Trophoblast cell (in vitro differentiated cells and primary cell): ENCODE results near the gene TVP23A.

Source experiments
- DNase-seq, 2 donors: peaks; one replicate each; pipeline ENCODE4 v3.0.0-alpha.2; 2016
- H2AFZ ChIP-seq: 2 replicates; pipeline ENCODE4 v1.6.1; 2013; ENCODE audit warnings: low read length, moderate library complexity, mild to moderate bottlenecking; ENCODE audit not compliant: insufficient read depth, poor library complexity
- H2AK5ac ChIP-seq: 2 replicates; pipeline ENCODE4 v1.6.1; 2013; ENCODE audit warnings: mild to moderate bottlenecking, low read length
- H2BK120ac ChIP-seq: 2 replicates; pipeline ENCODE4 v1.6.1; 2013; ENCODE audit warnings: low read length, mild to moderate bottlenecking, moderate library complexity; ENCODE audit not compliant: insufficient read depth, poor library complexity
- H2BK12ac ChIP-seq: 2 replicates; pipeline ENCODE4 v1.6.1; 2013; ENCODE audit warnings: mild to moderate bottlenecking, low read length, moderate library complexity
- H2BK5ac ChIP-seq: 2 replicates; pipeline ENCODE4 v1.6.1; 2013; ENCODE audit warnings: low read length, low read depth, moderate library complexity, mild to moderate bottlenecking; ENCODE audit not compliant: poor library complexity
- H3K14ac ChIP-seq: 2 replicates; pipeline ENCODE4 v1.6.1; 2013; ENCODE audit warnings: mild to moderate bottlenecking, low read length
- H3K18ac ChIP-seq: 2 replicates; pipeline ENCODE4 v1.6.1; 2013; ENCODE audit warnings: mild to moderate bottlenecking, low read length
- H3K23ac ChIP-seq: 2 replicates; pipeline ENCODE4 v1.6.1; 2013; ENCODE audit warnings: low read length
- H3K27ac ChIP-seq: 2 replicates; pipeline ENCODE4 v1.5.1; 2013; ENCODE audit warnings: low read depth, mild to moderate bottlenecking, inconsistent platforms, low read length, moderate library complexity
- H3K27me3 ChIP-seq: 2 replicates; pipeline ENCODE4 v1.6.1; 2013; ENCODE audit warnings: inconsistent platforms, mild to moderate bottlenecking, low read length, moderate library complexity; ENCODE audit not compliant: insufficient read depth
- H3K36me3 ChIP-seq, 2 experiments: 1 replicate in 1 of 2; 2 replicates in 1 of 2; pipeline ENCODE4 v1.6.1; 2013; ENCODE audit warnings: low read length in 2 of 2, mild to moderate bottlenecking in 2 of 2, moderate library complexity in 1 of 2; ENCODE audit not compliant: insufficient read depth in 2 of 2, control insufficient read depth in 1 of 2
- H3K4ac ChIP-seq: 2 replicates; pipeline ENCODE4 v1.6.1; 2013; ENCODE audit warnings: low read depth, mild to moderate bottlenecking, low read length, moderate library complexity
- H3K4me1 ChIP-seq, 2 experiments: 1 replicate in 1 of 2; 2 replicates in 1 of 2; pipeline ENCODE4 v1.6.1; 2013; ENCODE audit warnings: low read length in 2 of 2, mild to moderate bottlenecking in 2 of 2, moderate library complexity in 1 of 2; ENCODE audit not compliant: insufficient read depth in 2 of 2, control insufficient read depth in 1 of 2
- H3K4me2 ChIP-seq: 2 replicates; pipeline ENCODE4 v1.6.1; 2013; ENCODE audit warnings: inconsistent platforms, mild to moderate bottlenecking, low read length, moderate library complexity
- H3K4me3 ChIP-seq: 2 replicates; pipeline ENCODE4 v1.5.1; 2013; ENCODE audit warnings: mild to moderate bottlenecking, low read depth, low read length, inconsistent platforms
- H3K79me1 ChIP-seq: one replicate; pipeline ENCODE4 v1.6.1; 2013; ENCODE audit warnings: low read length
- H3K79me2 ChIP-seq: 2 replicates; pipeline ENCODE4 v1.6.1; 2013; ENCODE audit warnings: low read length, mild to moderate bottlenecking; ENCODE audit not compliant: control insufficient read depth, insufficient read depth, poor library complexity
- H3K9ac ChIP-seq: 2 replicates; pipeline ENCODE4 v1.6.1; 2013; ENCODE audit warnings: mild to moderate bottlenecking, low read length
- H3K9me3 ChIP-seq: 2 replicates; pipeline ENCODE4 v1.6.1; 2013; ENCODE audit warnings: low read depth, mild to moderate bottlenecking, control low read depth, inconsistent platforms, low read length; ENCODE audit not compliant: insufficient read depth
- H4K12ac ChIP-seq: 2 replicates; pipeline ENCODE4 v1.6.1; 2013; ENCODE audit warnings: low read depth, mild to moderate bottlenecking, low read length, moderate library complexity
- H4K8ac ChIP-seq: 2 replicates; pipeline ENCODE4 v1.6.1; 2013; ENCODE audit warnings: low read depth, mild to moderate bottlenecking, low read length, moderate library complexity
- H4K91ac ChIP-seq: one replicate; pipeline ENCODE4 v1.6.1; 2013; ENCODE audit warnings: low read depth, mild to moderate bottlenecking, low read length, moderate library complexity
- WGBS: extraction: QIAGEN DNeasy Blood & Tissue Kit; methylation state at CpG from one replicate; pipeline ENCODE4 v1.1.7; 2013; ENCODE audit warnings: missing lambda C conversion rate; ENCODE audit not compliant: insufficient read length, insufficient coverage; ENCODE audit errors: extremely low coverage; 5-methylcytosine and 5-hydroxymethylcytosine counted together

Gene TVP23A

GRCh38 chr16:10862438-10862837 is 43.8 kb upstream of the TVP23A start:
- DNase-seq, result peak; percentile 16 to 41
- no peak overlapping the region for H3K18ac ChIP-seq
- no peak overlapping the region for H2BK120ac ChIP-seq
- no peak overlapping the region for H4K8ac ChIP-seq
- H3K4me2 ChIP-seq, result no peak overlapping the region
- no peaks in the 10 kb centered on the region for H3K79me1 ChIP-seq
- H2BK12ac ChIP-seq, result no peak overlapping the region
- no peaks in the 10 kb centered on the region for H3K79me2 ChIP-seq
- no peaks in the 10 kb centered on the region for H3K36me3 ChIP-seq
- H4K12ac ChIP-seq, result no peak overlapping the region
- peaks cover 6% of the 10 kb centered on the region for H3K9me3 ChIP-seq
- H2BK5ac ChIP-seq, result no peak overlapping the region
- no peaks in the 10 kb centered on the region for H3K4me1 ChIP-seq
- H3K4ac ChIP-seq, result no peak overlapping the region
- H3K27ac ChIP-seq, result no peak overlapping the region
- H3K14ac ChIP-seq, result no peak overlapping the region
- H2AK5ac ChIP-seq, result no peak overlapping the region
- no peaks in the 10 kb centered on the region for H3K27me3 ChIP-seq
- no peak overlapping the region for H3K9ac ChIP-seq
- H2AFZ ChIP-seq, result no peak overlapping the region
- H3K4me3 ChIP-seq, result no peak overlapping the region
- WGBS, result no CpG with 5 or more reads among the region's 2 CpGs
- H3K23ac ChIP-seq, result no peak overlapping the region
- no peak overlapping the region for H4K91ac ChIP-seq

GRCh38 chr16:10859658-10860057 is 41.1 kb upstream of the TVP23A start:
- no peak overlapping the region for H2AFZ ChIP-seq
- H3K27me3 ChIP-seq, result no peaks in the 10 kb centered on the region
- no peak overlapping the region for H3K9ac ChIP-seq
- no peak overlapping the region for H4K12ac ChIP-seq
- no peaks in the 10 kb centered on the region for H3K4me1 ChIP-seq
- no peak overlapping the region for H4K91ac ChIP-seq
- H3K36me3 ChIP-seq, result no peaks in the 10 kb centered on the region
- DNase-seq, result no peak
- H3K4me2 ChIP-seq, result no peak overlapping the region
- H2AK5ac ChIP-seq, result no peak overlapping the region
- H3K79me1 ChIP-seq, result no peaks in the 10 kb centered on the region
- H3K23ac ChIP-seq, result no peak overlapping the region
- no peak overlapping the region for H3K18ac ChIP-seq
- H4K8ac ChIP-seq, result no peak overlapping the region
- no peak overlapping the region for H3K27ac ChIP-seq
- H3K4me3 ChIP-seq, result peak overlapping the region; percentile 25
- no peak overlapping the region for H3K14ac ChIP-seq
- H3K9me3 ChIP-seq, result peaks cover 6% of the 10 kb centered on the region
- H2BK5ac ChIP-seq, result no peak overlapping the region
- H3K79me2 ChIP-seq, result no peaks in the 10 kb centered on the region
- no peak overlapping the region for H2BK120ac ChIP-seq
- WGBS, result no CpG with 5 or more reads among the region's 6 CpGs
- no peak overlapping the region for H2BK12ac ChIP-seq
- no peak overlapping the region for H3K4ac ChIP-seq

- Histone ChIP-seq H2BK120ac (no peak overlapping the region), H3K79me1 (no peaks in the 10 kb centered on the region), H3K4me1 (no peaks in the 10 kb centered on the region), H3K14ac (no peak overlapping the region), H3K23ac (no peak overlapping the region), H3K9ac (no peak overlapping the region), H3K27ac (no peak overlapping the region), H2BK5ac (no peak overlapping the region), H2AFZ (no peak overlapping the region), H3K27me3 (no peaks in the 10 kb centered on the region), H3K18ac (no peak overlapping the region), H3K36me3 (no peaks in the 10 kb centered on the region), H3K4me2 (no peak overlapping the region), H4K12ac (no peak overlapping the region), H2BK12ac (no peak overlapping the region), H2AK5ac (no peak overlapping the region), H3K4ac (no peak overlapping the region), H3K9me3 (peaks cover 6% of the 10 kb centered on the region), H3K4me3 (peak overlapping the region; percentile 25), H3K79me2 (no peaks in the 10 kb centered on the region), H4K8ac (no peak overlapping the region), H4K91ac (no peak overlapping the region)
- WGBS, result no CpG with 5 or more reads among the region's 2 CpGs
- DNase-seq, result no peak
Measured at GRCh38 chr16:10859020-10859419, 40.4 kb upstream of the TVP23A start.

- Histone ChIP-seq H3K27ac (no peak overlapping the region), H2AK5ac (no peak overlapping the region), H3K4me2 (no peak overlapping the region), H3K18ac (no peak overlapping the region), H3K4ac (no peak overlapping the region), H2AFZ (no peak overlapping the region), H4K8ac (no peak overlapping the region), H4K12ac (no peak overlapping the region), H3K27me3 (no peaks in the 10 kb centered on the region), H2BK120ac (no peak overlapping the region), H3K9ac (no peak overlapping the region), H3K14ac (no peak overlapping the region), H3K9me3 (peaks cover 6% of the 10 kb centered on the region), H3K4me3 (no peak overlapping the region), H3K79me2 (no peaks in the 10 kb centered on the region), H3K36me3 (no peaks in the 10 kb centered on the region), H3K4me1 (no peaks in the 10 kb centered on the region), H2BK5ac (no peak overlapping the region), H4K91ac (no peak overlapping the region), H3K79me1 (no peaks in the 10 kb centered on the region), H2BK12ac (no peak overlapping the region), H3K23ac (no peak overlapping the region)
- no CpG with 5 or more reads among the region's 1 CpG for WGBS
- no peak for DNase-seq
Measured at GRCh38 chr16:10858203-10858602, 39.6 kb upstream of the TVP23A start.
